K562 (cell line): ENCODE results near the gene YES1. TPM values are rescaled to one million over a fixed set of nuclear protein-coding genes. Genes with fewer than 3 reads are reported as not detected.

ENCODE experiments used
- ARID1B ChIP-seq: fragments of 450-650 bp; IDR thresholded peaks from 2 replicates; pipeline ENCODE4 v1.6.1; 2016; ENCODE audit warnings: antibody characterized with exemption, mild to moderate bottlenecking, inconsistent platforms
- ATF1 ChIP-seq, 2 experiments: fragments of 450-650 bp in 1 of 2; IDR thresholded peaks; 2 replicates each; pipeline ENCODE4 v1.6.1; 2016; ENCODE audit warnings: missing compliant biosample characterization in 1 of 2, missing genetic modification characterization in 1 of 2
- C11orf30 ChIP-seq: fragments of 450-650 bp; IDR thresholded peaks from 2 replicates; pipeline ENCODE4 v1.6.1; 2016; ENCODE audit warnings: low read depth, mild to moderate bottlenecking
- E2F6 ChIP-seq, 2 experiments: IDR thresholded peaks; 2 replicates each; pipeline ENCODE4 v1.6.1; 2011; ENCODE audit warnings: borderline replicate concordance in 1 of 2, control low read depth in 1 of 2, low read depth in 1 of 2, low read length in 1 of 2, mild to moderate bottlenecking in 1 of 2, mixed read lengths in 1 of 2, moderate library complexity in 1 of 2; ENCODE audit not compliant: insufficient read depth in 1 of 2, insufficient read length in 1 of 2, poor library complexity in 1 of 2, severe bottlenecking in 1 of 2; ENCODE audit errors: extremely low read depth in 1 of 2
- ERF ChIP-seq: fragments of 450-650 bp; formaldehyde crosslinking; IDR thresholded peaks from 2 replicates; pipeline ENCODE4 v1.4.0; 2020; ENCODE audit warnings: mild to moderate bottlenecking, mixed read lengths
- HMGXB4 ChIP-seq: sonication (generic); formaldehyde crosslinking; IDR thresholded peaks from 2 replicates; pipeline ENCODE4 v1.8.1; 2023; ENCODE audit warnings: mild to moderate bottlenecking, missing genetic modification reagents
- L3MBTL2 ChIP-seq: fragments of 450-650 bp; IDR thresholded peaks from 2 replicates; pipeline ENCODE4 v1.6.1; 2016; ENCODE audit warnings: mild to moderate bottlenecking, moderate library complexity
- PTBP1 ChIP-seq: fragments of 200-400 bp; formaldehyde crosslinking; IDR thresholded peaks from 2 replicates; pipeline ENCODE4 v1.6.1; 2017; ENCODE audit warnings: low read depth, low read length
- RBM25 ChIP-seq: fragments of 200-400 bp; formaldehyde crosslinking; IDR thresholded peaks from 2 replicates; pipeline ENCODE4 v1.6.1; 2018; ENCODE audit warnings: low read length, low read depth, moderate library complexity; ENCODE audit not compliant: severe bottlenecking
- RNF219 ChIP-seq: fragments of 250-450 bp; sonication (Bioruptor Pico); IDR thresholded peaks from 2 replicates; pipeline ENCODE4 v1.5.0; 2022; ENCODE audit warnings: mild to moderate bottlenecking
- SAP30 ChIP-seq: fragments of 200-600 bp; sonication (generic); IDR thresholded peaks from 2 replicates; pipeline ENCODE4 v1.6.1; 2012; ENCODE audit warnings: borderline replicate concordance, low read depth, mild to moderate bottlenecking, moderate library complexity, low read length, control low read depth, inconsistent platforms; ENCODE audit not compliant: insufficient read depth, poor library complexity, severe bottlenecking
- SMARCA4 ChIP-seq: fragments of 450-650 bp; IDR thresholded peaks from 2 replicates; pipeline ENCODE4 v1.6.1; 2016
- SMARCE1 ChIP-seq: fragments of 450-650 bp; IDR thresholded peaks from 2 replicates; pipeline ENCODE4 v1.7.1; 2016; ENCODE audit warnings: mild to moderate bottlenecking
- SREBF2 ChIP-seq: sonication (generic); formaldehyde crosslinking; IDR thresholded peaks from 2 replicates; pipeline ENCODE4 v1.4.0; 2020; ENCODE audit warnings: mild to moderate bottlenecking, missing genetic modification reagents
- THRB ChIP-seq: fragments of 450-650 bp; formaldehyde crosslinking; conservative IDR thresholded peaks from 2 replicates; pipeline ENCODE4 v1.4.0; 2022; ENCODE audit warnings: mild to moderate bottlenecking, missing genetic modification characterization
- ZFP36 ChIP-seq: fragments of 150-350 bp; IDR thresholded peaks from 2 replicates; pipeline ENCODE4 v1.6.1; 2018; ENCODE audit warnings: low read length, low read depth; ENCODE audit not compliant: partially characterized antibody
- ZNF121 ChIP-seq: sonication (generic); formaldehyde crosslinking; conservative IDR thresholded peaks from 2 replicates; pipeline ENCODE4 v1.8.0; 2022; ENCODE audit warnings: missing genetic modification reagents
- ZNF184 ChIP-seq: sonication (generic); formaldehyde crosslinking; IDR thresholded peaks from 2 replicates; pipeline ENCODE4 v1.5.0; 2020; ENCODE audit warnings: missing genetic modification reagents
- polyA plus RNA-seq, 8 experiments: library from polyadenylated mRNA; depleted of rRNA in 4 of 8; stranded (reverse) in 5 of 8; unstranded in 3 of 8; fragments of >200 nt; fragmentation: Nextera tagmentation in 2 of 8; fragmentation: Illumina TruSeq in 1 of 8; extraction: Ambion mirVana in 2 of 8; extraction: Trizol in 1 of 8; gene quantifications; 2 replicates each; pipeline versions ENCODE4 v1.2.1 to v1.2.3, GENCODE V29; 2011 to 2014; ENCODE audit warnings: inconsistent platforms in 1 of 8, missing spikeins in 1 of 8
- total RNA-seq, 7 experiments: library from RNA; depleted of rRNA in 6 of 7; stranded (reverse); fragments of >200 nt in 6 of 7; fragmentation: Illumina TruSeq in 2 of 7; extraction: Trizol in 2 of 7; gene quantifications; 2 replicates each; pipeline versions ENCODE4 v1.2.1 to v1.2.3, GENCODE V29; 2011 to 2021; ENCODE audit warnings: low replicate concordance in 1 of 7

YES1 gene
- total and polyA plus RNA-seq, 9 of the 15 experiments (the other 6 are each of a cell fraction or from before 2014, with no cell fraction given): 37.2 to 115 (median 77.7) TPM

- TF ChIP-seq E2F6 (IDR thresholded peaks at IDR 0.05; ENCODE audit: borderline replicate concordance in 1 of 2, extremely low read depth in 1 of 2, insufficient read depth in 1 of 2, insufficient read length in 1 of 2, low read depth in 1 of 2, low read length in 1 of 2, poor library complexity in 1 of 2, severe bottlenecking in 1 of 2) (peak; percentile 37 to 57), PTBP1 (peak; percentile 73; the same call in 1 of the 2 replicates), SREBF2 (CRISPR knock-in tag) (no peak), SMARCA4 (0 out of 2 replicates have a peak, but pooled peaks have one; percentile 31), SAP30 (peak; percentile 68), SMARCE1 (peak; percentile 45), RBM25 (peak; percentile 44), ZNF184 (CRISPR knock-in tag) (no peak), ERF (CRISPR knock-in tag) (no peak), L3MBTL2 (peak; percentile 86), THRB (CRISPR knock-in tag) (0 out of 2 replicates have a peak, but pooled peaks have one; percentile 8), RNF219 (CRISPR knock-in tag) (no peak), ZNF121 (CRISPR knock-in tag) (no peak), ARID1B (no peak), ZFP36 (peak; percentile 92), C11orf30 (peak; percentile 59), ATF1 (CRISPR knock-in tag; IDR thresholded peaks at IDR 0.05) (no peak), ATF1 (tag; IDR thresholded peaks at IDR 0.05) (peak; percentile 92), HMGXB4 (CRISPR knock-in tag) (no peak)
These were observed 100.2 kb downstream of the YES1 start (continued) for GRCh38 chr18:711657-712400.
